A549 (cell line): ENCODE measurements around the gene DDX47.

Experiments
- CEBPB ChIP-seq, 2 experiments: fragments of >200 bp in 1 of 2; sonication (Bioruptor Twin) in 1 of 2; formaldehyde crosslinking in 1 of 2; IDR thresholded peaks; 2 replicates each; pipeline ENCODE4 v1.6.1; 2012 to 2016
- CTCF ChIP-seq: fragments of >200 bp; sonication (Bioruptor Twin); formaldehyde crosslinking; IDR thresholded peaks from 3 replicates; pipeline ENCODE4 v1.5.1; 2016

- TF ChIP-seq CTCF (peak; percentile 79), CEBPB (IDR thresholded peaks at IDR 0.05) (no peak)
Observed at GRCh38 chr12:12837025-12837812, 24.1 kb downstream of the DDX47 start.
